ENCODE results near the gene DNAH11. TPM values are rescaled to one million over a fixed set of nuclear protein-coding genes. Genes with fewer than 3 reads are reported as not detected.

DNAH11 gene
- total and polyA plus RNA-seq, 9 of the 15 experiments (the other 6 are each of a cell fraction or from before 2014, with no cell fraction given) = under 0.01 TPM; not detected in 7

- TF ChIP-seq KDM5B (IDR thresholded peaks at IDR 0.05; ENCODE audit: insufficient replicate concordance, low read depth, low read length) = no peak
- TF ChIP-seq ZBTB43 (CRISPR knock-in tag; IDR thresholded peaks at IDR 0.05) = no peak
- no peak for TF ChIP-seq HNRNPH1 (optimal IDR thresholded peaks at IDR 0.05; ENCODE audit: low read depth, low read length)
- no peak for TF ChIP-seq FIP1L1 (IDR thresholded peaks at IDR 0.05; ENCODE audit: low read depth, low read length, poor library complexity, severe bottlenecking)
- TF ChIP-seq EGR1 (conservative IDR thresholded peaks at IDR 0.05) = no peak
- no peak for TF ChIP-seq MTA2 (IDR thresholded peaks at IDR 0.05; ENCODE audit: low read depth)
Measured at GRCh38 chr7:21768279-21768678, 225.4 kb downstream of the DNAH11 start (continued).

- FAIRE-seq = no peak
- Histone ChIP-seq H3K27ac (ENCODE audit: extremely low read depth, low read depth, low read length) (no peak overlapping the region), H3K9me1 (ENCODE audit: control insufficient read depth, insufficient read depth, low read length) (no peaks in the 10 kb centered on the region), H3K9me3 (replicated peaks; ENCODE audit: control insufficient read depth, insufficient read depth, low read depth, low read length) (no peaks in the 10 kb centered on the region), H3K9ac (ENCODE audit: insufficient read depth in 1 of 2, low read depth in 2 of 2, low read length in 2 of 2) (no peak overlapping the region), H3K36me3 (ENCODE audit: control insufficient read depth, insufficient read depth, low read length) (no peaks in the 10 kb centered on the region), H3K4me3 (no peak overlapping the region), H3K4me1 (replicated peaks in 1 of 2; ENCODE audit: control insufficient read depth in 2 of 2, insufficient read depth in 2 of 2, low read length in 2 of 2) (peaks cover 0 to 3% of the 10 kb centered on the region in 2 experiments; a peak in 1 of 5 replicates), H3K4me2 (ENCODE audit: insufficient read depth, low read length) (no peak overlapping the region), H2AFZ (ENCODE audit: low read depth, low read length) (no peak overlapping the region), H3K79me2 (ENCODE audit: control insufficient read depth, insufficient read depth, low read length) (no peaks in the 10 kb centered on the region), H3K27me3 (ENCODE audit: control insufficient read depth in 2 of 2, insufficient read depth in 2 of 2, low read length in 2 of 2) (no peaks in the 10 kb centered on the region), H4K20me1 (replicated peaks; ENCODE audit: control insufficient read depth, insufficient read depth, low read length) (no peaks in the 10 kb centered on the region)
- ChIA-PET POLR2A (no interaction called here), CTCF (ENCODE audit: low intra/inter-chr PET ratio) (no interaction called here)
- 0% methylated on average over 5 of the region's 5 CpGs for WGBS (ENCODE audit: insufficient coverage, low coverage, missing lambda C conversion rate)
- DNase-seq (ENCODE audit: extremely low read depth in 1 of 4, low spot score in 3 of 4) = no peak
- no TSS peak for BruUV-seq (replicated peaks)
- intact Hi-C loops (cut with micrococcal nuclease) (no loop called here), in situ Hi-C loops (cut with MboI) (no loop called here)
- ATAC-seq = no peak
- no peak for TF ChIP-seq TAF7 (tag; IDR thresholded peaks at IDR 0.05)
Measured at GRCh38 chr7:21771266-21771665, 228.4 kb downstream of the DNAH11 start.

Measured in K562 (cell line).